ENCODE data around the gene SCYL1. TPM values are rescaled to one million over a fixed set of nuclear protein-coding genes. Genes with fewer than 3 reads are reported as not detected.

Gene SCYL1
- total RNA-seq, 1 donor from 2014 or later = 94.2 TPM

- no peaks in the 10 kb centered on the region for H3K27me3 Mint-ChIP-seq
- peak; percentile 99 for DNase-seq
- no peak within 1 kb of the TSS for H3K4me3 Mint-ChIP-seq
- H3K4me1 Mint-ChIP-seq = peaks cover 33% of the 10 kb centered on the region
- intact Hi-C loops (cut with micrococcal nuclease) = loop anchor here (1.0 to 2.0 kb wide), 2 partner anchors 71 to 76 kb away; partner anchors contain the start of gene ZNRD2
- peaks cover 11% of the 10 kb centered on the region for H3K36me3 Mint-ChIP-seq (ENCODE audit: low read depth)
- H3K9me3 Mint-ChIP-seq = no peaks in the 10 kb centered on the region
- H3K27ac Mint-ChIP-seq = no peak within 1 kb of the TSS
Measured at GRCh38 chr11:65498977-65499712, 25.7 kb upstream of the SCYL1 start, which contains the start of gene MALAT1. Gene MALAT1 (plus strand): TSS chr11:65499045.

DNA sequence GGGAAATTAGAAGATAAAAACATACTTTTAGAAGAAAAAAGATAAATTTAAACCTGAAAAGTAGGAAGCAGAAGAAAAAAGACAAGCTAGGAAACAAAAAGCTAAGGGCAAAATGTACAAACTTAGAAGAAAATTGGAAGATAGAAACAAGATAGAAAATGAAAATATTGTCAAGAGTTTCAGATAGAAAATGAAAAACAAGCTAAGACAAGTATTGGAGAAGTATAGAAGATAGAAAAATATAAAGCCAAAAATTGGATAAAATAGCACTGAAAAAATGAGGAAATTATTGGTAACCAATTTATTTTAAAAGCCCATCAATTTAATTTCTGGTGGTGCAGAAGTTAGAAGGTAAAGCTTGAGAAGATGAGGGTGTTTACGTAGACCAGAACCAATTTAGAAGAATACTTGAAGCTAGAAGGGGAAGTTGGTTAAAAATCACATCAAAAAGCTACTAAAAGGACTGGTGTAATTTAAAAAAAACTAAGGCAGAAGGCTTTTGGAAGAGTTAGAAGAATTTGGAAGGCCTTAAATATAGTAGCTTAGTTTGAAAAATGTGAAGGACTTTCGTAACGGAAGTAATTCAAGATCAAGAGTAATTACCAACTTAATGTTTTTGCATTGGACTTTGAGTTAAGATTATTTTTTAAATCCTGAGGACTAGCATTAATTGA lies 25.0 kb upstream of the SCYL1 start:
- no peaks in the 10 kb centered on the region for H3K27me3 Mint-ChIP-seq
- no peak overlapping the region for H3K4me3 Mint-ChIP-seq
- no peak for DNase-seq
- H3K27ac Mint-ChIP-seq = no peak overlapping the region
- H3K4me1 Mint-ChIP-seq = peaks cover 34% of the 10 kb centered on the region
- intact Hi-C loops (cut with micrococcal nuclease) = loop anchor here (1.0 to 2.0 kb wide), 2 partner anchors 70 to 75 kb away; partner anchors contain the start of gene ZNRD2
- H3K36me3 Mint-ChIP-seq (ENCODE audit: low read depth) = peaks cover 15% of the 10 kb centered on the region
- no peaks in the 10 kb centered on the region for H3K9me3 Mint-ChIP-seq

GRCh38 chr11:65500387-65501185 lies 24.3 kb upstream of the SCYL1 start:
- peak; percentile 84 for DNase-seq

DNA sequence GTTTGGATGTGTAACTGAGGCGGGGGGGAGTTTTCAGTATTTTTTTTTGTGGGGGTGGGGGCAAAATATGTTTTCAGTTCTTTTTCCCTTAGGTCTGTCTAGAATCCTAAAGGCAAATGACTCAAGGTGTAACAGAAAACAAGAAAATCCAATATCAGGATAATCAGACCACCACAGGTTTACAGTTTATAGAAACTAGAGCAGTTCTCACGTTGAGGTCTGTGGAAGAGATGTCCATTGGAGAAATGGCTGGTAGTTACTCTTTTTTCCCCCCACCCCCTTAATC lies 23.8 kb upstream of the SCYL1 start:
- no peaks in the 10 kb centered on the region for H3K27me3 Mint-ChIP-seq

More at GRCh38 chr11:65500387-65501185, 24.3 kb upstream of the SCYL1 start:
- no peaks in the 10 kb centered on the region for H3K9me3 Mint-ChIP-seq
- H3K27ac Mint-ChIP-seq = no peak overlapping the region
- peaks cover 20% of the 10 kb centered on the region for H3K36me3 Mint-ChIP-seq (ENCODE audit: low read depth)
- H3K4me3 Mint-ChIP-seq = no peak overlapping the region
- intact Hi-C loops (cut with micrococcal nuclease) = no loop called here
- H3K27me3 Mint-ChIP-seq = no peaks in the 10 kb centered on the region
- H3K4me1 Mint-ChIP-seq = peaks cover 39% of the 10 kb centered on the region

DNA sequence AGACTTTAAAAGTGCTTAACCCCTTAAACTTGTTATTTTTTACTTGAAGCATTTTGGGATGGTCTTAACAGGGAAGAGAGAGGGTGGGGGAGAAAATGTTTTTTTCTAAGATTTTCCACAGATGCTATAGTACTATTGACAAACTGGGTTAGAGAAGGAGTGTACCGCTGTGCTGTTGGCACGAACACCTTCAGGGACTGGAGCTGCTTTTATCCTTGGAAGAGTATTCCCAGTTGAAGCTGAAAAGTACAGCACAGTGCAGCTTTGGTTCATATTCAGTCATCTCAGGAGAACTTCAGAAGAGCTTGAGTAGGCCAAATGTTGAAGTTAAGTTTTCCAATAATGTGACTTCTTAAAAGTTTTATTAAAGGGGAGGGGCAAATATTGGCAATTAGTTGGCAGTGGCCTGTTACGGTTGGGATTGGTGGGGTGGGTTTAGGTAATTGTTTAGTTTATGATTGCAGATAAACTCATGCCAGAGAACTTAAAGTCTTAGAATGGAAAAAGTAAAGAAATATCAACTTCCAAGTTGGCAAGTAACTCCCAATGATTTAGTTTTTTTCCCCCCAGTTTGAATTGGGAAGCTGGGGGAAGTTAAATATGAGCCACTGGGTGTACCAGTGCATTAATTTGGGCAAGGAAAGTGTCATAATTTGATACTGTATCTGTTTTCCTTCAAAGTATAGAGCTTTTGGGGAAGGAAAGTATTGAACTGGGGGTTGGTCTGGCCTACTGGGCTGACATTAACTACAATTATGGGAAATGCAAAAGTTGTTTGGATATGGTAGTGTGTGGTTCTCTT lies 23.2 kb upstream of the SCYL1 start:
- intact Hi-C loops (cut with micrococcal nuclease) = no loop called here
- no peaks in the 10 kb centered on the region for H3K9me3 Mint-ChIP-seq
- no peak overlapping the region for H3K27ac Mint-ChIP-seq
- peaks cover 31% of the 10 kb centered on the region for H3K36me3 Mint-ChIP-seq (ENCODE audit: low read depth)
- peaks cover 44% of the 10 kb centered on the region for H3K4me1 Mint-ChIP-seq
- no peaks in the 10 kb centered on the region for H3K27me3 Mint-ChIP-seq
- DNase-seq = peak; percentile 69
- no peak overlapping the region for H3K4me3 Mint-ChIP-seq

More for the DNA sequence above, 23.8 kb upstream of the SCYL1 start:
- Mint-ChIP-seq H3K36me3 (ENCODE audit: low read depth) (peaks cover 26% of the 10 kb centered on the region), H3K9me3 (no peaks in the 10 kb centered on the region), H3K4me3 (no peak overlapping the region), H3K4me1 (peaks cover 43% of the 10 kb centered on the region), H3K27ac (no peak overlapping the region)
- DNase-seq = peak; percentile 57
- intact Hi-C loops (cut with micrococcal nuclease) = no loop called here

DNA sequence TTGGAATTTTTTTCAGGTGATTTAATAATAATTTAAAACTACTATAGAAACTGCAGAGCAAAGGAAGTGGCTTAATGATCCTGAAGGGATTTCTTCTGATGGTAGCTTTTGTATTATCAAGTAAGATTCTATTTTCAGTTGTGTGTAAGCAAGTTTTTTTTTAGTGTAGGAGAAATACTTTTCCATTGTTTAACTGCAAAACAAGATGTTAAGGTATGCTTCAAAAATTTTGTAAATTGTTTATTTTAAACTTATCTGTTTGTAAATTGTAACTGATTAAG lies 22.7 kb upstream of the SCYL1 start:
- Mint-ChIP-seq H3K4me3 (no peak overlapping the region), H3K9me3 (no peaks in the 10 kb centered on the region), H3K27ac (no peak overlapping the region), H3K36me3 (ENCODE audit: low read depth) (peaks cover 36% of the 10 kb centered on the region), H3K4me1 (peaks cover 44% of the 10 kb centered on the region), H3K27me3 (no peaks in the 10 kb centered on the region)
- intact Hi-C loops (cut with micrococcal nuclease) = no loop called here
- no peak for DNase-seq

DNA sequence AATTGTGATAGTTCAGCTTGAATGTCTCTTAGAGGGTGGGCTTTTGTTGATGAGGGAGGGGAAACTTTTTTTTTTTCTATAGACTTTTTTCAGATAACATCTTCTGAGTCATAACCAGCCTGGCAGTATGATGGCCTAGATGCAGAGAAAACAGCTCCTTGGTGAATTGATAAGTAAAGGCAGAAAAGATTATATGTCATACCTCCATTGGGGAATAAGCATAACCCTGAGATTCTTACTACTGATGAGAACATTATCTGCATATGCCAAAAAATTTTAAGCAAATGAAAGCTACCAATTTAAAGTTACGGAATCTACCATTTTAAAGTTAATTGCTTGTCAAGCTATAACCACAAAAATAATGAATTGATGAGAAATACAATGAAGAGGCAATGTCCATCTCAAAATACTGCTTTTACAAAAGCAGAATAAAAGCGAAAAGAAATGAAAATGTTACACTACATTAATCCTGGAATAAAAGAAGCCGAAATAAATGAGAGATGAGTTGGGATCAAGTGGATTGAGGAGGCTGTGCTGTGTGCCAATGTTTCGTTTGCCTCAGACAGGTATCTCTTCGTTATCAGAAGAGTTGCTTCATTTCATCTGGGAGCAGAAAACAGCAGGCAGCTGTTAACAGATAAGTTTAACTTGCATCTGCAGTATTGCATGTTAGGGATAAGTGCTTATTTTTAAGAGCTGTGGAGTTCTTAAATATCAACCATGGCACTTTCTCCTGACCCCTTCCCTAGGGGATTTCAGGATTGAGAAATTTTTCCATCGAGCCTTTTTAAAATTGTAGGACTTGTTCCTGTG lies 22.1 kb upstream of the SCYL1 start:
- intact Hi-C loops (cut with micrococcal nuclease) = no loop called here
- Mint-ChIP-seq H3K4me3 (no peak overlapping the region), H3K27me3 (no peaks in the 10 kb centered on the region), H3K9me3 (no peaks in the 10 kb centered on the region), H3K27ac (no peak overlapping the region), H3K36me3 (ENCODE audit: low read depth) (peaks cover 36% of the 10 kb centered on the region), H3K4me1 (peaks cover 49% of the 10 kb centered on the region)
- peak; percentile 71 for DNase-seq

- H3K27ac Mint-ChIP-seq = peak overlapping the region; percentile 67
- no peak overlapping the region for H3K4me3 Mint-ChIP-seq
- H3K36me3 Mint-ChIP-seq (ENCODE audit: low read depth) = peaks cover 36% of the 10 kb centered on the region
- DNase-seq = no peak
- H3K27me3 Mint-ChIP-seq = no peaks in the 10 kb centered on the region
- no peaks in the 10 kb centered on the region for H3K9me3 Mint-ChIP-seq
- intact Hi-C loops (cut with micrococcal nuclease) = no loop called here
- peaks cover 55% of the 10 kb centered on the region for H3K4me1 Mint-ChIP-seq
Measured at GRCh38 chr11:65503368-65503948, 21.4 kb upstream of the SCYL1 start.

DNA sequence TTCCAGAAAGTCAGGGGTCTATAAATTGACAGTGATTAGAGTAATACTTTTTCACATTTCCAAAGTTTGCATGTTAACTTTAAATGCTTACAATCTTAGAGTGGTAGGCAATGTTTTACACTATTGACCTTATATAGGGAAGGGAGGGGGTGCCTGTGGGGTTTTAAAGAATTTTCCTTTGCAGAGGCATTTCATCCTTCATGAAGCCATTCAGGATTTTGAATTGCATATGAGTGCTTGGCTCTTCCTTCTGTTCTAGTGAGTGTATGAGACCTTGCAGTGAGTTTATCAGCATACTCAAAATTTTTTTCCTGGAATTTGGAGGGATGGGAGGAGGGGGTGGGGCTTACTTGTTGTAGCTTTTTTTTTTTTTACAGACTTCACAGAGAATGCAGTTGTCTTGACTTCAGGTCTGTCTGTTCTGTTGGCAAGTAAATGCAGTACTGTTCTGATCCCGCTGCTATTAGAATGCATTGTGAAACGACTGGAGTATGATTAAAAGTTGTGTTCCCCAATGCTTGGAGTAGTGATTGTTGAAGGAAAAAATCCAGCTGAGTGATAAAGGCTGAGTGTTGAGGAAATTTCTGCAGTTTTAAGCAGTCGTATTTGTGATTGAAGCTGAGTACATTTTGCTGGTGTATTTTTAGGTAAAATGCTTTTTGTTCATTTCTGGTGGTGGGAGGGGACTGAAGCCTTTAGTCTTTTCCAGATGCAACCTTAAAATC lies 20.8 kb upstream of the SCYL1 start:
- no peaks in the 10 kb centered on the region for H3K9me3 Mint-ChIP-seq
- H3K27ac Mint-ChIP-seq = peak overlapping the region; percentile 72
- intact Hi-C loops (cut with micrococcal nuclease) = no loop called here
- H3K36me3 Mint-ChIP-seq (ENCODE audit: low read depth) = peaks cover 36% of the 10 kb centered on the region
- peaks cover 52% of the 10 kb centered on the region for H3K4me1 Mint-ChIP-seq
- H3K27me3 Mint-ChIP-seq = no peaks in the 10 kb centered on the region
- peak; percentile 69 for DNase-seq
- H3K4me3 Mint-ChIP-seq = no peak overlapping the region

DNA sequence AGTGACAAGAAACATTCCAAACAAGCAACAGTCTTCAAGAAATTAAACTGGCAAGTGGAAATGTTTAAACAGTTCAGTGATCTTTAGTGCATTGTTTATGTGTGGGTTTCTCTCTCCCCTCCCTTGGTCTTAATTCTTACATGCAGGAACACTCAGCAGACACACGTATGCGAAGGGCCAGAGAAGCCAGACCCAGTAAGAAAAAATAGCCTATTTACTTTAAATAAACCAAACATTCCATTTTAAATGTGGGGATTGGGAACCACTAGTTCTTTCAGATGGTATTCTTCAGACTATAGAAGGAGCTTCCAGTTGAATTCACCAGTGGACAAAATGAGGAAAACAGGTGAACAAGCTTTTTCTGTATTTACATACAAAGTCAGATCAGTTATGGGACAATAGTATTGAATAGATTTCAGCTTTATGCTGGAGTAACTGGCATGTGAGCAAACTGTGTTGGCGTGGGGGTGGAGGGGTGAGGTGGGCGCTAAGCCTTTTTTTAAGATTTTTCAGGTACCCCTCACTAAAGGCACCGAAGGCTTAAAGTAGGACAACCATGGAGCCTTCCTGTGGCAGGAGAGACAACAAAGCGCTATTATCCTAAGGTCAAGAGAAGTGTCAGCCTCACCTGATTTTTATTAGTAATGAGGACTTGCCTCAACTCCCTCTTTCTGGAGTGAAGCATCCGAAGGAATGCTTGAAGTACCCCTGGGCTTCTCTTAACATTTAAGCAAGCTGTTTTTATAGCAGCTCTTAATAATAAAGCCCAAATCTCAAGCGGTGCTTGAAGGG lies 20.0 kb upstream of the SCYL1 start:
- Mint-ChIP-seq H3K27me3 (no peaks in the 10 kb centered on the region), H3K27ac (peak overlapping the region; percentile 72), H3K36me3 (ENCODE audit: low read depth) (peaks cover 36% of the 10 kb centered on the region), H3K4me1 (peaks cover 56% of the 10 kb centered on the region), H3K9me3 (no peaks in the 10 kb centered on the region), H3K4me3 (no peak overlapping the region)
- intact Hi-C loops (cut with micrococcal nuclease) = loop anchor here (5.0 kb wide), 1 partner anchor 38 kb away; no protein-coding TSS in a partner anchor
- DNase-seq = peak; percentile 70

DNA sequence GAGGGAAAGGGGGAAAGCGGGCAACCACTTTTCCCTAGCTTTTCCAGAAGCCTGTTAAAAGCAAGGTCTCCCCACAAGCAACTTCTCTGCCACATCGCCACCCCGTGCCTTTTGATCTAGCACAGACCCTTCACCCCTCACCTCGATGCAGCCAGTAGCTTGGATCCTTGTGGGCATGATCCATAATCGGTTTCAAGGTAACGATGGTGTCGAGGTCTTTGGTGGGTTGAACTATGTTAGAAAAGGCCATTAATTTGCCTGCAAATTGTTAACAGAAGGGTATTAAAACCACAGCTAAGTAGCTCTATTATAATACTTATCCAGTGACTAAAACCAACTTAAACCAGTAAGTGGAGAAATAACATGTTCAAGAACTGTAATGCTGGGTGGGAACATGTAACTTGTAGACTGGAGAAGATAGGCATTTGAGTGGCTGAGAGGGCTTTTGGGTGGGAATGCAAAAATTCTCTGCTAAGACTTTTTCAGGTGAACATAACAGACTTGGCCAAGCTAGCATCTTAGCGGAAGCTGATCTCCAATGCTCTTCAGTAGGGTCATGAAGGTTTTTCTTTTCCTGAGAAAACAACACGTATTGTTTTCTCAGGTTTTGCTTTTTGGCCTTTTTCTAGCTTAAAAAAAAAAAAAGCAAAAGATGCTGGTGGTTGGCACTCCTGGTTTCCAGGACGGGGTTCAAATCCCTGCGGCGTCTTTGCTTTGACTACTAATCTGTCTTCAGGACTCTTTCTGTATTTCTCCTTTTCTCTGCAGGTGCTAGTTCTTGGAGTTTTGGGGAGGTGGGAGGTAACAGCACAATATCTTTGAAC lies 19.2 kb upstream of the SCYL1 start:
- peaks cover 36% of the 10 kb centered on the region for H3K36me3 Mint-ChIP-seq (ENCODE audit: low read depth)
- DNase-seq = peak; percentile 66
- peak overlapping the region; percentile 92 for H3K27ac Mint-ChIP-seq
- intact Hi-C loops (cut with micrococcal nuclease) = loop anchor here (5.0 kb wide), 1 partner anchor 38 kb away; no protein-coding TSS in a partner anchor
- H3K4me1 Mint-ChIP-seq = peaks cover 59% of the 10 kb centered on the region
- H3K4me3 Mint-ChIP-seq = no peak overlapping the region
- H3K9me3 Mint-ChIP-seq = no peaks in the 10 kb centered on the region
- no peaks in the 10 kb centered on the region for H3K27me3 Mint-ChIP-seq

Data from activated CD4-positive, alpha-beta T cell treated with anti-CD3 and anti-CD28 coated beads, Interleukin-2, amount 10 ng/mL, durations not matched to agents 24 days and 14 days (primary cell).